Vagina (tissue), 2 donors: ENCODE results near the gene KCNA10. TPM values are rescaled to one million over a fixed set of nuclear protein-coding genes. Genes with fewer than 3 reads are reported as not detected.
A peak's percentile ranks its signal among the peaks of the same experiment; 100 is the strongest.

Source experiments
- DNase-seq, 2 donors: peaks; one replicate each; pipeline ENCODE4 v3.0.0-alpha.2; 2017; ENCODE audit errors: extremely low spot score in 2 of 2
- H3K27ac ChIP-seq: fragments of 200-600 bp; sonication (generic); one replicate; pipeline ENCODE4 v1.5.1; 2019
- H3K27me3 ChIP-seq: fragments of 200-600 bp; sonication (generic); one replicate; pipeline ENCODE4 v1.5.1; 2019
- H3K36me3 ChIP-seq, 2 donors: fragments of 200-600 bp; sonication (generic); one replicate each; pipeline ENCODE4 v1.5.1; 2017 to 2019
- H3K4me1 ChIP-seq: fragments of 200-600 bp; sonication (generic); one replicate; pipeline ENCODE4 v1.5.1; 2019
- H3K4me3 ChIP-seq, 2 donors: fragments of 200-600 bp; sonication (generic); 1 replicate in 1 of 2; 2 replicates in 1 of 2; pipeline ENCODE4 v1.5.1; 2016 to 2019
- H3K9me3 ChIP-seq: fragments of 200-600 bp; sonication (generic); one replicate; pipeline ENCODE4 v1.5.1; 2019
- CTCF ChIP-seq, 3 experiments: fragments of 450-650 bp in 2 of 3; fragments of 200-600 bp in 1 of 3; sonication (generic) in 1 of 3; IDR thresholded peaks; one replicate each; pipeline ENCODE4 v1.5.1; 2017 to 2019; ENCODE audit warnings: antibody characterized with exemption in 3 of 3, mild to moderate bottlenecking in 2 of 3, moderate library complexity in 2 of 3
- POLR2A ChIP-seq, 2 donors: fragments of 450-650 bp; IDR thresholded peaks; one replicate each; pipeline ENCODE4 v1.6.1; 2017; ENCODE audit warnings: antibody characterized with exemption in 2 of 2, mild to moderate bottlenecking in 2 of 2, moderate library complexity in 2 of 2
- POLR2AphosphoS5 ChIP-seq, 2 donors: sonication (generic); formaldehyde crosslinking; IDR thresholded peaks; one replicate each; pipeline ENCODE4 v1.9.0; 2017; ENCODE audit warnings: antibody characterized with exemption in 2 of 2, mild to moderate bottlenecking in 2 of 2, low read depth in 1 of 2; ENCODE audit not compliant: insufficient read depth in 1 of 2
- intact Hi-C: fragments of 100-400 bp; cut with DNase I; formaldehyde crosslinking; loops from one replicate; pipeline ENCODE4 v1.15.1; 2023
- total RNA-seq: library from RNA; depleted of rRNA; stranded (reverse); fragments of >200 nt; gene quantifications from one replicate; pipeline ENCODE4 v1.2.3, GENCODE V29; 2016

KCNA10 gene
- total RNA-seq, 1 donor from 2014 or later, result not detected

GRCh38 chr1:110559157-110559556 lies 40.2 kb upstream of the KCNA10 start:
- H3K27ac ChIP-seq, result no peak overlapping the region
- no peaks in the 10 kb centered on the region for H3K27me3 ChIP-seq
- no peaks in the 10 kb centered on the region for H3K36me3 ChIP-seq
- H3K4me1 ChIP-seq, result peaks cover 12% of the 10 kb centered on the region
- intact Hi-C loops, result no loop called here
- H3K4me3 ChIP-seq, result no peak overlapping the region
- TF ChIP-seq POLR2A (IDR thresholded peaks at IDR 0.05) (no peak), POLR2AphosphoS5 (IDR thresholded peaks at IDR 0.05; ENCODE audit: insufficient read depth in 1 of 2, low read depth in 1 of 2) (no peak), CTCF (IDR thresholded peaks at IDR 0.05) (no peak)
- DNase-seq, result no peak
- H3K9me3 ChIP-seq, result no peaks in the 10 kb centered on the region

- H3K36me3 ChIP-seq, result no peaks in the 10 kb centered on the region
- H3K27me3 ChIP-seq, result no peaks in the 10 kb centered on the region
- H3K27ac ChIP-seq, result no peak overlapping the region
- H3K9me3 ChIP-seq, result no peaks in the 10 kb centered on the region
- peaks cover 12% of the 10 kb centered on the region for H3K4me1 ChIP-seq
- intact Hi-C loops, result no loop called here
- TF ChIP-seq POLR2AphosphoS5 (IDR thresholded peaks at IDR 0.05; ENCODE audit: insufficient read depth in 1 of 2, low read depth in 1 of 2) (no peak), CTCF (IDR thresholded peaks at IDR 0.05) (no peak), POLR2A (IDR thresholded peaks at IDR 0.05) (no peak)
- DNase-seq, result no peak
- H3K4me3 ChIP-seq, result no peak overlapping the region
Observed at GRCh38 chr1:110557481-110557880, 38.5 kb upstream of the KCNA10 start.

GRCh38 chr1:110556471-110556807 lies 37.5 kb upstream of the KCNA10 start:
- H3K9me3 ChIP-seq, result no peaks in the 10 kb centered on the region
- no peaks in the 10 kb centered on the region for H3K27me3 ChIP-seq
- DNase-seq, result no peak
- no peak overlapping the region for H3K4me3 ChIP-seq
- no peaks in the 10 kb centered on the region for H3K36me3 ChIP-seq
- intact Hi-C loops, result no loop called here
- TF ChIP-seq POLR2AphosphoS5 (IDR thresholded peaks at IDR 0.05; ENCODE audit: insufficient read depth in 1 of 2, low read depth in 1 of 2), result no peak
- TF ChIP-seq CTCF (IDR thresholded peaks at IDR 0.05), result no peak
- no peak for TF ChIP-seq POLR2A (IDR thresholded peaks at IDR 0.05)
- peaks cover 12% of the 10 kb centered on the region for H3K4me1 ChIP-seq
- H3K27ac ChIP-seq, result no peak overlapping the region

GRCh38 chr1:110555807-110556470 lies 37.0 kb upstream of the KCNA10 start:
- H3K27ac ChIP-seq, result no peak overlapping the region
- peak overlapping the region; percentile 38 to 46 for H3K4me3 ChIP-seq
- intact Hi-C loops, result no loop called here

More at GRCh38 chr1:110555807-110556470, 37.0 kb upstream of the KCNA10 start:
- Histone ChIP-seq H3K27me3 (no peaks in the 10 kb centered on the region), H3K36me3 (no peaks in the 10 kb centered on the region), H3K4me1 (peaks cover 12% of the 10 kb centered on the region), H3K9me3 (no peaks in the 10 kb centered on the region)
- no peak for DNase-seq
- TF ChIP-seq CTCF (IDR thresholded peaks at IDR 0.05) (no peak), POLR2A (IDR thresholded peaks at IDR 0.05) (no peak), POLR2AphosphoS5 (IDR thresholded peaks at IDR 0.05; ENCODE audit: insufficient read depth in 1 of 2, low read depth in 1 of 2) (no peak)
